ENCODE results near the gene S100A4.

- TF ChIP-seq, protein P1, sequence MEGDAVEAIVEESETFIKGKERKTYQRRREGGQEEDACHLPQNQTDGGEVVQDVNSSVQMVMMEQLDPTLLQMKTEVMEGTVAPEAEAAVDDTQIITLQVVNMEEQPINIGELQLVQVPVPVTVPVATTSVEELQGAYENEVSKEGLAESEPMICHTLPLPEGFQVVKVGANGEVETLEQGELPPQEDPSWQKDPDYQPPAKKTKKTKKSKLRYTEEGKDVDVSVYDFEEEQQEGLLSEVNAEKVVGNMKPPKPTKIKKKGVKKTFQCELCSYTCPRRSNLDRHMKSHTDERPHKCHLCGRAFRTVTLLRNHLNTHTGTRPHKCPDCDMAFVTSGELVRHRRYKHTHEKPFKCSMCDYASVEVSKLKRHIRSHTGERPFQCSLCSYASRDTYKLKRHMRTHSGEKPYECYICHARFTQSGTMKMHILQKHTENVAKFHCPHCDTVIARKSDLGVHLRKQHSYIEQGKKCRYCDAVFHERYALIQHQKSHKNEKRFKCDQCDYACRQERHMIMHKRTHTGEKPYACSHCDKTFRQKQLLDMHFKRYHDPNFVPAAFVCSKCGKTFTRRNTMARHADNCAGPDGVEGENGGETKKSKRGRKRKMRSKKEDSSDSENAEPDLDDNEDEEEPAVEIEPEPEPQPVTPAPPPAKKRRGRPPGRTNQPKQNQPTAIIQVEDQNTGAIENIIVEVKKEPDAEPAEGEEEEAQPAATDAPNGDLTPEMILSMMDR (IDR thresholded peaks at IDR 0.05; ENCODE audit: insufficient read depth, low read depth, low read length), result no peak
- TF ChIP-seq EZH2 (IDR thresholded peaks at IDR 0.05; ENCODE audit: insufficient read depth, low read length), result no peak
These were observed 39.4 kb upstream of the S100A4 start for GRCh38 chr1:153585006-153585405.

Measured in astrocyte (in vitro differentiated cells and primary cell).